SW480 (cell line): ENCODE results near the gene ATOH8.

Experiments
- DNase-seq: peaks from one replicate; pipeline ENCODE4 v3.0.0-alpha.2; 2016; ENCODE audit warnings: low spot score

Gene ATOH8

DNA sequence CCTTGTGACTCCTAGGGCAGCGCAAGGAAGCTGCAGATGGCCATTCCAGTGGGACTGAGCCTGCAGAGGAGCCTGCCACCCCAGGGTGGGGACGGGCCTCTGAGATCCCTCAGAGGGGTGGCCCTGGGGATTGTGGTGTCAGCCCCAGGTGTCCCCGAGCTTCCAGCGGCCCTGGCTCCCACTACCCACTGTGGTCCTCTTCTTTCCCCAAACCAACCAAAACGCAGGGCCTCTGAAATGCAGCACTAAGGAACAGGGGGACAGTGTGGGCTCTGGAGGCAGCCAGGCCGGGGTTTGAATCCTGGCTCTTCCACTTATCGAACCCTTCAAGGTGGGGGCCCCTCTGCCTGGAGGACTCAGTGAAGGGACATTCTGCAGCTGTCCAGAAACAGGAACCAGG is 32.7 kb downstream of the ATOH8 start:
- DNase-seq: no peak

DNA sequence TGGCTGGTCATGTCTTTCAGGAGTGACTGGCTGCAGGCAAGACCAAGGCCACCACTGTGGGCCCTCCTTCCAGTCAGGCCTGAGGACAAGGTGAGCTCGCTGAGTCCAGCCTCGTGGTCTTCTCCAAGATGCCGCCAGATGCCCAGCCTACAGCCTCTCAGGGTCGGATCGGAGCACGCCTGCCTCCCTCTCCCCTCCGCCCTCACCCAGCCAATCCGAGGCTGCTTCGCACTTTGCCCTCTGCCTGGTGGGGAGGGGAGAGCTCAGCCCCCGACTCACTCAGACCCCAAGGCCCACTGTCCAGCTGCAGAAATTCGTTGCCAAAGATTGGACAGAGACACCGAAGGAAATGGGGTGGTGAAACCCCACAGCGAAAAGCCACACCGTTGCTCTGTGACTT is 33.1 kb downstream of the ATOH8 start:
- DNase-seq: no peak

DNA sequence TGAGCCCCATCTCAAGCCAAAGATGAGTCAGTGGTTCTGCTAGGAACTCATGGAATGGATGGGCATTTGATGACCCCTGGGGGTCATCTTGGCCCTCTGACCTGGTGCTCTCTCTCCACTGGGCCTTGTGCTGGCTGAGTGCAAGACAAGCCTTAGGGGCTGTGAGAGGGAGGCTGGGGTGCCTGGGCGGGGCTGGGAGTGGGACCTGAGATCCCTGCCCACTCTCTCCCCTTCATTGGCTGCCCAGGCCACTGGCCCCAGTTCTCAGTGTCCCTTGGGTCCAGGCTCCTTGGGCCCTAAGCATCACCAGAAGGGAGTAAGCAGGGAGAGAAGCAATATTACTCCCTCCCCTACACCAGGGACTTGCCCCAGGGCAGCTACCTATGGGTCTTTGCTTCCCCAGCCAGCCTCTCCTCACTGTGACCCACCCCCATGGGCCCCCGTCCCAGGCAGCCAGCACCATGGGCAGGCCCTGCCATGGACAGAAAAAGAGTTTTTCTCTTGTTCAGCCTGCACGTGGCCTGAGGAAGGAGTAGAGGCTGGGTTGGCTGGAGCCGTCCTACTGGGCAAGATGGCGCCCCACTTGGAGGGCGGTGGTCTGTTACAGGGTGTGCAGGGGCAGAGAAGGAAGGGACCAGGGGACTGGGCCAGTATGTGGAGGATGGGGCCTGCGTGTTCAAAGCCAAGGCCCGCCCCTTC is 33.6 kb downstream of the ATOH8 start:
- DNase-seq: no peak

DNA sequence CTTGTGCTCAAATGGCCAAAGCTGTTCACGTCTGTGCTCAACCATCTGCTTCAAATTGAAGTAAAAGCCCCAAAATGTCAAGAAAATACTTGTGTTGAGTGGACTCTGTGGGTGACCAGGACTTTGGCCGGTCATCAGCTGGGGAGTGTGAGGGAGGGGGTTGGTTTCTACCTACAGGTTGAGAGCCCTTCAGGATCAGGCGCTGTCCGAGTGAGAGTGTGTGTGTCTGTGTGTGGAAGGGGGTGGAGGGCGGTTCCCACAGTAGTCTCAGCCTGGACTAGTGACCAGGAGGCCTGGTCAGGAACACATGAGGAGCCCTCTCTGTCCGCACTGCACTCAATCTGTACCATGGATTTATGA is 34.2 kb downstream of the ATOH8 start:
- DNase-seq: no peak

DNA sequence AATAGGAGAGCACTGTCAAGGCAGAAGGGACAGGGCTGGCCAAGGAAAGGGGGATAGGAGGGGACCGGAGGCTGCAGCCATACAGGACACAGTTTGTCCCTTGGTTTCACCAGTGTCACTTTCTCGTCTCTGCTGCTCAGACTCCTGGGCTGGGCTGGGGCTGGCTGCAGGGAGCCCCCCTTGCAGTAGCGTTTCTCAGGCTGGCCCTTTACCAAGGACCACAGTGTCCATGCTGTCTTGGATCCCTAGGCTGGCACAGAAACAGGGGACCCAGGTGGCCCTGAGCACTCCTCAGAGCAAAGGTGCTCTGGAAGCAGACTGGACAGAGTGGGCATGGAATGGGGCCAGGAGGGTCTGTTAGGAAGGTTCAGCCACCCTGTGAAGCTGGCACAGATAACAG is 34.8 kb downstream of the ATOH8 start:
- no peak for DNase-seq

DNA sequence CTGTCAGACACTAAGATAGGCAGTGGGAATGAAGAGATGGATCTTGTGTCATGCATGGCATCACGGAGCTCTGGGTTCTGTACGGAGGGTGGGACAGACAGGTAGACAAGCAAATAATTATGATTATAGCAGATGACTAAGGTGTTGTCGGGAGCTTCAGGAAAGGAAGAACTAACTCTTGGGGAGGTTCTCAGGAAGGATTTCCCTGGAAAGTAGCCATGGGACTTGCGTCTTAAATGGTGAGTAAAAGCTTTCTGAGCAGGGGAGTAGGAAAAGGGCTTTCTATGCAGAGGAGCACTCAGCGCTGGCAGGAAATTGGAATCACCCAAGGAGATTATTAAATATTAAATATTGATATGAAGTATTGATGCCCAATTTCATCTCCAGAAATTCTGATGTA is 35.5 kb downstream of the ATOH8 start:
- no peak for DNase-seq

DNA sequence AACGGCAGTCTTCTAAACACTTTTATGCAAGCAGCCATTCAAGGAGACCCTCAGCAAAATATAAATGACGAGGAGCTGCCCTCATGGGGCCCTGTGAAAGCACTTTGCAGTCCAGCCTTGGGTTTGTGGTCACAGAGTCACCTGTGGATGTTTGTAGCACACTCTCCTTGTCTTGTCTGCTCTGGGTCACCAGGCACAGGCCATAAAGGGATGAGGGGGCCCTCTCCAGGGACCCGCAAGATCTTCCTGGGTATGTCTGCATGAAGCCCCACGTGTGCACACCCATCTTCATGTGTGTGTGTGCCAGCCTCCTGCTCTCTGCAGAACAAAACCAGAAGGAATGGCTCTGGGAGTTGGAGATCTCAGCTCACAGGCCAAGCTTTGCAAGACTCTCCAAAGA is 36.2 kb downstream of the ATOH8 start:
- no peak for DNase-seq

DNA sequence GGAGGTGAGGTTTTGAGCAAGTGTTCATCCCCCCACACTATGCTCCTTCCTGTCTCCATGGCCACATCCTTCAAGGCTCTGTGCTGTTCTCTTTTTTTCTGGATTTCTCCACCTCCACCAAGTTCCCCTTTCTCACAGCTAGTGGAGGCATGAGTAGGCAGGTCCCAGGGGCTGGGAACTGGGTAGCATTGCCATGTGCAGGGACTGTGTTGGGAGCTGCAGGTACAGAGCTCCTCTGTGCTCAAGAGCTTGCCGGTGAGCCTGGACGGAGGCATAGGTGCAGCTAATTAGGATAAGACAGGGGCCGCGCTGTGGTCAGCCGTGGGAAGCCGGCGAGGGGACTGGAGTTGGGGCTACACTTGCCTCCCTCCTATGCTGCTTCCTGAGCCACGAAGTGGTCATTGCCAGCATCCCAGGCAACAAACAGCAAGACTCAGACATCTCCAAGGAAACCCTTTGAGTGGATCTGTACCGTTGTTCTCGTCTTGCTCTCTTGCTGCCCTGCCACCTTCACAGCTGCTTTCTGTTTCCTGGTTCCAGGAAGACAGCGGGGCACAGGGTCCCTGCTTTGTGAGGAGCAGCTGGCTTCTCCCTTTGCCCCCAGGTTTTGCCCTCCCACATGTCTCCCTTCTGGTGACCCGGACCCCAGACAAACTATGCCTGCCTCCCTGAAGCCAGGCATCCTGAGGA is 36.9 kb downstream of the ATOH8 start:
- DNase-seq: no peak

DNA sequence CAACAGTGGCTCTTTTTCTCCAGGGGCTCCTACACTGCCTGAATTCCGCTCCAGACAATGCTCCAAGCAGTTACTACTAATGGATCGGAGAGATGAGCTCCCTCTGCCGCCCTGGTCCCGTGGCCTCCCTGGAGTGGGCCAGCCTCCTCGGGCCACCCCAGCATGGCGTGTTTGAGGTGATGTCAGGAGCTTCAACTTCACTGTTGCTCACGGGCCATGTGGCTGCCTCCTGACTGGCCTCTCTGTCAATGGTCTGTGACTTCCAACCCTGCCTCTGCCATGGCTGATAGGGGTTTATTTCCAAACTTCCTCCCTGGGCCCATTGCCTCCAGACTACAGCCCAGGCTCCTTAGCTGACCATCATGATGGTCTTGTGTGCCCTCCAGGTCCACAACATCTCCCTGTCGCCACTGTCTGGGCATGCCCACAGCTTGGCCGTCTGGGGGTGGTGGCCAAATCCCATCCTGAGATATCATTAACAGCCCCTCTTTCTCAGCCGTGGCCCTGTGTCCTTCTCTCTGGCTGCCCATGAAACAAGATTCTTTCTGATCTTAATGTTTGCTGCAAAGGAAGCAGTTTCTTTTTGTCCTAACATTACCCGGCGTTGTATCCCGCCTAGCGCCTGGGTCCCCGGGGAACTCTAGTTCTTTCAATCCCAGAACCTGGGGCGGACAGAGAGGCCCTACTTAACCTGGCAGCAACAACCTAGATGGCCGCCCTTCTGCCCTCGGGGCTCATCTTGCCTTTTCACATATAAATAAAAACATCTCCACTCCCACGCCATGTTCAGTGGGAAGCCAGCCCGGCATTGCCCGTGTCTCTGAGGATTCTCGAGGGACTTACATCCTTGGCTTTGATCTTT is 38.1 kb downstream of the ATOH8 start:
- DNase-seq: no peak

DNA sequence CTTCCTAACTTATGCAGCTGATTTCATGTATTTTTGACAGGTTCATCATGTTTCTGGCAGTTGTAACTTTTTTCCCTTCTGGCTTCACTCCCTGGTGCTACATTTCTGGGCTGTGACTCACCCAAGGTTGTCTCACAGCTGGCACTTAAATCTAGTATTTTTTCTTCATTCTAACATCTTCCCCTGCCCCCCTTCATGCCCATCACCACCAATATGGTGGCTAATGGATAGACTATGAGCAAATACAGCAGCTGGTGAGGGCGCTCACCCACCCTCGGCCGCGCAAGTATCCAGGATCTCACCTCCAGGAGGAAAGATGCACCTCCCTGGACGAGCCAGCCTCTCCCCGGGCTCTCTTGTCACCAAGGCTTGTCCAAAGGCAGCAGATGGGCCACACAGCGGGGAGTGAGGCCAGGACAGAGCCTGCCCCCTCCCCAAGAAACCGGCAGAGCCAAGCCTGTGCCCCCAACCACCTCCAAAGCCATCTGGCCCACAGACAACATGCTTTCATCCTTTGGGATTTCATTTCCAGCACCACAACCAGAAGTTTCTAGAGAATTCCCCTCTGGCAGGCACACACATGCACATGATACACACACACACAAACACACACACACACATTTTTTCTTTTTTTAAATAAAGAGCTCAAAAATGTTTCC is 39.1 kb downstream of the ATOH8 start:
- no peak for DNase-seq

DNA sequence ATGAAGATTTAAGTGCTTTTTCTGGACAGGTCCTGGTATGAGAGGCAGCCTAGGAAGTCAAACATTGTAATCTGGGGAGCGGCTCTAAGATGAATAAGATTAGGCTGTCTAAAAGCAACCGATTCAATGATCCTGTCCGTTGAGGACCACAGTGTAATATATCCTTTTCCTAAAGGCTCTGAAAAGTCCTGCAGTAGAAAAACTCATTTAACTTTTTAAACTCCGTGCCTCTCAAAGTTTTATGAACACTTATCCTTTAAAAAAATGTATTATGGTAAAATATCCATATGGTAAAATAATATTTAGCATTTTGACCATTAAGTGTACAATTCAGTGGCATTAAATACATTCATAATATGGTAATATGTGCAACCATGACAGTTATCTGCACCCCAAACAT is 39.8 kb downstream of the ATOH8 start:
- no peak for DNase-seq

DNA sequence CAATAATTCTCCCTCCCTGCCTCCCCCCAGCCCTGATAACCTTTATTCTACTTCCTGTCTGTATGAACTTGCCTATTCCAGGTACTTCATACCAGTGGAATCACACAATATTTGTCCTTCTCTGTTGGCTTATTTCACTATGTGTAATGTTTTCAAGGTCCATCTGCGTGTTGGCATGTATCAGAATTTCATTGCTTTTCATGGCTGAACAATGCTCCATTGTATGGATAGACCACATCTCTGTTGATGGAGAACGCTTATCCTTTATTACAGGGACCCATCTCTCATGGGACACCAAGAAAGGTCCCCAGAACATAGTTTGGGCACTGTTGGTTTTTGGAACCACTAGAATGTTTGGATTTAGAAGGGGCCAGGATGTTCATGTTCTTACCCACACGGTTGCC is 40.2 kb downstream of the ATOH8 start:
- no peak for DNase-seq

DNA sequence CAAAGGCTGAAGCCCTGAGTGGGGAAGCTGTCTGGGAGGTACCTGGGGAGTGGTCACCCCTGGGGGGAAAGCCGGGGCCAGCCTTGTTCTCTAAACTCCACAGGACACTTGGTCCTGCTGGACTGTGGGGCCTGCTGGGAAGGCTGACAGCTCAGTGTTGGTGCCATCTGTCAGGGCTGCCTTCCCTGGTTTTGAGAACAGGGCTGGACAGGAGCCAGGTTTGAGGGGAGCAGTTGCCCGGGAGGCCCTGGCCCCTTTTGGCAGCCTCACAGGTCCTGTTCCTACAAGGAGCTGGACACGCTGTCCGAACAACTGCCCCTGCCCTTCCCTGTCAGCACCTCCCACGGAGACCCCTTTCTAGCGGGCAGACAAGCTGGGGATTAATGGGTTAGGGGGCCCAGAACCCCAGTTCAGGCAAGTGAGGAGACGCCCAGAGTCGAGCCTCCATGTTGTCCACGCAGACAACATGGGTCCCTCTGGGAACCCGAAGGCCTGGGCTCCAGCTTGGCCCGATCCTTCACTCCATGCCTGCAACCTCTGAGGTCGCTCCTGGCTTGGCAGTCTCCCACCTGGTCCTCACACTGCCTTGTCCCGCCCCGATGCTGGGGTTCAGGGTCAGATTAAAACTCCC is 40.8 kb downstream of the ATOH8 start:
- no peak for DNase-seq

DNA sequence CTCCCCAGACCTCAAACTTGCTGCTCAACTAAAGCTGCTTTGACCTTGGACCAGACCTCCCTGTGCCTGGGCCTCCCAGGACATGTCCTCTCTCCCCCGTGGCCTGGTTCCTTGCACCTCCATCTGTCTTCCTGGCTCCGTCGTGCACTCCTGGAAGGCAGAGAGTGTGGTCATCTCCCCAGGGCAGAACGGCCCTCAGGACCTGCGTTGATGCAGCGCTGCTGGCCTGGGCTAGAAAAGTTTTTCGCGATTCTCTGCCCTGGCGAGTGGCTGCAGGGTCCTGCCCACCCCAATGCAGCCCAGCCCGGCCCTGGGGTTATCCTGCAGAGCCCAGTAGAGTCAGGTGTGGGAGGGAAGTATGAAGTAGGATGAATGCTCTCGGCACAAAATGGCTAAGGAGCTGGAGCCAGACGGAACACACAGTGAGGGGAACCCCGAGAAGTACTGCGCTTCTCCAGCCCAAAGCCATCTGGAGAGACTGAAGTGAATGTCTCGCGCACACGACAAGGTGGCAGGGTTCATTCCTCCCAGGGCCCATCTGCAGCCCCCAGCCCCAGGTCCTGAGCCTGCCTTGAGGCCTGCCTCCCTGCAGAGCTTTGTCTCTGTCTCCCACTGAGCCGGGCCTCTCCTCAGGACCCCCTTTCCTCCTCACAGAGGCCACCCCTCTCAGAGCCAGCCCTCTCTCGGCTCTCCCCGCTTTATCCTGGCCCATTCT is 41.7 kb downstream of the ATOH8 start:
- no peak for DNase-seq

DNA sequence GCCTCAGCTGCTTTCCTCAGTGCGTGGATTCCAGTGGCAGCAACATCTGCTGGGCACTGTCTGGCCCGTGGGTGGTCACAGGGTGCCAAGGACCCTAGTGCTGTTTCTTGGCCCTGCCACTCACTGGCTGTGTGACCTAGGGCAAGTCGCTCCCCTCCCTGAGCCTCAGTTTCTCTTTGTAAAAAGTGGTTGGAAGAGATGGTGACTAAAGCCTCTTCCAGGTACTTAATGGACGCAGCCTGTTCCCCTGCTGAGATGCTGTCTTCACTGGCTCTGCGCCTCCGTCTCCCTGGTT is 42.2 kb downstream of the ATOH8 start:
- no peak for DNase-seq

DNA sequence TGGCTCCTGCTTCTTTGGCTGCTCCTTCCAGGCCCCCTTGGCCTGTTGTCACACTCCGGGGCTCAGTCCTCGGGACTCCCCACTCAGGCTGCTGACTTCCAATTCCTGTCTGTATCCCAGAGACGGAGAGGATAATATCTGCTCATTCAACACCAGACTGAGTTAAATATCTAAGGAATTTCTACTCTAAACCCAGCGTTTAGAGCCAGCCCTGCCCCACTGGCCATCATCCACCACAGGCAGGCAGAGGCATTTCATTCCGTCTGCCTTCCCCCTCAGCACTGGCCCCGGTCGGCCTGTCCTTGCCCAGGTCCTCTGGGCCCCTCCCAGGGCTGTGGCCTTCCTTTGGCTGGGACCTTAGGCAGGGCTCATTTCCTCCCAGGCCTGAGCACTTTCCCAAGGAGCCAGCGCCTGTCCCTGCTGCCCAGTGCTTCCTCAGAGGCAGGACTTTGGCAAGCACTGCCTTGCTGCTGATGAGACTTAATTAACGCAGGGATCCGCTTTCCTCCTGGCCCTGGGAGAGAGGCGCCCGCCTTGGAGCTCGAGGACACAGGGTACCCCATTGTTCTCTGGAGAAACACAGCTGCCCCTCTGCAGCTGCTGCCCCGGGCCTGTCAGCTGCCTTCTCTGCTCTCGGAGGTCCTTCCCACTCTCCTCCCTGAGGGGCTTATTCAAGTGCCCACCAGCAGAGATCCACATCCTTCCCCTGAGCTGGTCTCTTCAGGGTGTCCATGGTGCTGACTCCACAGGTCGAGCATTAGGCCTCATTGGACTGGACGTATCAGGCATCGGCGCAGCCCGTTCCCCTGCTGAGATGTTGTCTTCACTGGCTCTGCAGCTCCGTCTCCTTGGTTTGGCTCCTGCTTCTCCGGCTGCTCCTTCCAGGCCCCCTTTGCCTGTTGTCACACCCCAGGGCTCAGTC is 42.8 kb downstream of the ATOH8 start:
- DNase-seq: no peak

DNA sequence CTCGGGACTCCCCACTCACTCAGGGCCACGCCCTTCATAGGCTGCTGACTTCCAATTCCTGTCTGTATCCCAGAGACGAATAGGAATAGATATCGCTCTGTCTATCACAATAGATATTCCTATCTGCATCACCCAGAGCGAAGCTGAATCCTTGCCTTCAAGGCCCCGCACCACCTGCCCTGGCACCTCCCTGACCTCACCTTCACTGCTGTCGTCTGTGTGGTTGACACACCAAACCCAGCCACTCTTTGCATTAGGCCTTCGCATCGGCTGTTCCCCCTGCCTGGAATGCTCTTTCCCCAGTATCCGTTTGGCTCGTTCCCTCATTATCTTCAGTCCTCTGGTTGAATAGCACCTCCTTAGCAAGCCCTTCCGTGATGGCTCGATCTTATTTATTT is 43.5 kb downstream of the ATOH8 start:
- no peak for DNase-seq

DNA sequence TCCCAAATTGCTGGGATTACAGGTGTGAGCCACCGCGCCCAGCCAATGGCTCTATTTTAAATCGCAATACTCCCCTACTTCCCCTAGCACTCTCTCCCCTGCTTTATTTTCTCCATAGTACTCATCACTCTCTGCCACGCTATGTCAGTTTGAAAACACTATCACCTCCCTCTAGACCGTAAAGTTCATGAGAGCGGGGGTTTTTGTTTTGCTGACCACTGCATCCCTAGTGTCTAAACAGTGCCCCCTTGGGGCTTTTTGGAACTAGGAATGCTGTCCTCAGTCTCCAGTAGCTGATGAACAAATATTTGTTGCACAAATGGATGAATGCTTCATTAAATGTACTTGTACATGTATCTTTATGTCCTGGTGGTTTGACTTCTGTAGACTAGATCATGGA is 44.1 kb downstream of the ATOH8 start:
- DNase-seq: no peak

DNA sequence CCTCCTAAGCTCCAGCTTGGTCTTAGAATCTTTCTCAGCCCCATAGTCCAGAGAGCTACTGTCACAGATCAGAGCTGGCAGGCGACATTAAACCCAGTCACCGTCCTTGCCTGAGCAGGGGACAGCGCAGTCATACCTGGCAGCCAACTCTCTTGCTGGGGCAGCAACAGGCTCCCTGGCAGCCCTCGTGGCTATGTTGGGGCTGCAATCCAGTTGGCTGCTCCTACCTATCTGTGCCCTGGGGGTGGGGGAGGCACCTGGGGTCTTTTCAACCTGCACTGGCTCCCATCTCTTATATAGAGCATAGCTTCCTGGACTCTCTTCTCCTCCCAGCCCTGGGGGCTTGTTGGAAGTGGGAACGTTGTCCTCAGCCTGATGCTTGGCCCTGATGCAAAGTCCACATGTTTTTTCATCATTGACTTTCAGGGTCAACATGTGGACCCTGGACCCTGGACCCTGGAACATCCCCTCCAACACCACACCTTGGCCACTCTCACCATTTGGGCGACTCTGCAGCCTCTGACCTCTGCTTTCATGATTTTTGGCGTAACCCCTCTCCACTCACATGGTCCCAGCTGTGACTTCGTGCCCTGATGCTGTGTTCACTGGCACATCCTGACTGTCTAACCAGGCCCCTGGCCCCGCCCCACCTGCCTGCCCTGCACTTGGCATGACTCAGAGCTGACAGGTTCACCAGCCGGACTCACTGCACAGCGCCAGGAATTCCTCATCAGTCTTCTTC is 45.6 kb downstream of the ATOH8 start:
- peak; percentile 76 for DNase-seq

DNA sequence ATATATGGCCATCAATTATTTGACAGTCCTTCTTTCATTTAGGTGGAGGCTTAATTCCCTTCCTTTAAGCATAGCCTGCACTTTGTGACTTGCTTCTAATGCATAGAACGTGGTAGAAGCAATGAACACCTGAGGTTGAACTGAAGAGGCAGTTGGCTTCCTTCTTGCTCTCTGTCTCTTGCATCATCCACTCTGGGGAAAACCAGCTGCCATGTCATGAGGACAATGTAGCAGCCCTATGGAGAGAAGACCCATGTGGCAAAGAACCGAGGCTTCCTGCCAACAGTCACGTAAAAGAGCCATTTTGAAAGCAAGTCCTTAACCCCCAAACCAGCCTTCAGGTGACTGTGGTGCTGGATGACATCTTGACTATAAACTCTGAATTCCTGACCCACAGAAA is 46.8 kb downstream of the ATOH8 start:
- DNase-seq: no peak
